Measurements from ENCODE around the gene CNTN4.
"Not testable (repeated sequence)": the region's sequence is repeated elsewhere in the genome, so short reads cannot be mapped to it uniquely, and the experiment has no call there.

The CNTN4 gene

GRCh38 chr3:2807514-2807913, 708.8 kb downstream of the CNTN4 start:
- DNase-seq (ENCODE audit: low spot score): no peak

GRCh38 chr3:2810723-2811122, 712.1 kb downstream of the CNTN4 start:
- no peak for DNase-seq (ENCODE audit: low spot score)

GRCh38 chr3:2819571-2819970, 720.9 kb downstream of the CNTN4 start:
- no peak for DNase-seq (ENCODE audit: low spot score)

- not testable (repeated sequence) for DNase-seq (ENCODE audit: low spot score)
Measured at GRCh38 chr3:2820982-2821381, 722.3 kb downstream of the CNTN4 start.

- DNase-seq (ENCODE audit: low spot score): no peak
Measured at GRCh38 chr3:2822611-2823010, 723.9 kb downstream of the CNTN4 start.

GRCh38 chr3:2823031-2823430, 724.4 kb downstream of the CNTN4 start:
- DNase-seq (ENCODE audit: low spot score): no peak

GRCh38 chr3:2823437-2824211, 725.0 kb downstream of the CNTN4 start:
- DNase-seq (ENCODE audit: low spot score): no peak

GRCh38 chr3:2826036-2826435, 727.4 kb downstream of the CNTN4 start:
- DNase-seq (ENCODE audit: low spot score): no peak

- DNase-seq (ENCODE audit: low spot score): no peak
Measured at GRCh38 chr3:2826453-2826852, 727.8 kb downstream of the CNTN4 start.

GRCh38 chr3:2837239-2837638, 738.6 kb downstream of the CNTN4 start:
- no peak for DNase-seq (ENCODE audit: low spot score)

GRCh38 chr3:2837910-2838309, 739.2 kb downstream of the CNTN4 start:
- DNase-seq (ENCODE audit: low spot score): no peak

GRCh38 chr3:2838546-2839157, 740.0 kb downstream of the CNTN4 start:
- DNase-seq (ENCODE audit: low spot score): no peak

- DNase-seq (ENCODE audit: low spot score): no peak
Measured at GRCh38 chr3:2839876-2840275, 741.2 kb downstream of the CNTN4 start.

- DNase-seq (ENCODE audit: low spot score): no peak
Measured at GRCh38 chr3:2847062-2847841, 748.6 kb downstream of the CNTN4 start.

GRCh38 chr3:2849092-2849491, 750.4 kb downstream of the CNTN4 start:
- DNase-seq (ENCODE audit: low spot score): no peak

- no peak for DNase-seq (ENCODE audit: low spot score)
Measured at GRCh38 chr3:2850701-2851100, 752.0 kb downstream of the CNTN4 start.

- no peak for DNase-seq (ENCODE audit: low spot score)
Measured at GRCh38 chr3:2851361-2851760, 752.7 kb downstream of the CNTN4 start.

- DNase-seq (ENCODE audit: low spot score): no peak
Measured at GRCh38 chr3:2851835-2852234, 753.2 kb downstream of the CNTN4 start.

GRCh38 chr3:2853651-2854050, 755.0 kb downstream of the CNTN4 start:
- DNase-seq (ENCODE audit: low spot score): no peak

- no peak for DNase-seq (ENCODE audit: low spot score)
Measured at GRCh38 chr3:2856138-2857133, 757.8 kb downstream of the CNTN4 start.

GRCh38 chr3:2860626-2861025, 762.0 kb downstream of the CNTN4 start:
- DNase-seq (ENCODE audit: low spot score): no peak

- DNase-seq (ENCODE audit: low spot score): no peak
Measured at GRCh38 chr3:2861120-2861519, 762.5 kb downstream of the CNTN4 start.
